Measurements from ENCODE around the gene CHAMP1.
"Not testable (repeated sequence)": the region's sequence is repeated elsewhere in the genome, so short reads cannot be mapped to it uniquely, and the experiment has no call there.

The CHAMP1 gene

GRCh38 chr13:114341003-114341777, 26.9 kb downstream of the CHAMP1 start:
- H3K4me3 ChIP-seq (ENCODE audit: low read length), result no peak overlapping the region
- no peak for DNase-seq (ENCODE audit: low read depth)
- TF ChIP-seq CTCF (conservative IDR thresholded peaks at IDR 0.05; ENCODE audit: low read depth, low read length), result no peak

GRCh38 chr13:114347256-114347655, 33.0 kb downstream of the CHAMP1 start:
- H3K4me3 ChIP-seq (ENCODE audit: low read length); DNase-seq (ENCODE audit: low read depth): not testable (repeated sequence)

- peak; percentile 39 for TF ChIP-seq CTCF (conservative IDR thresholded peaks at IDR 0.05; ENCODE audit: low read depth, low read length)
- H3K4me3 ChIP-seq (ENCODE audit: low read length); DNase-seq (ENCODE audit: low read depth): not testable (repeated sequence)
Observed at GRCh38 chr13:114352763-114353162, 38.5 kb downstream of the CHAMP1 start.

GRCh38 chr13:114353382-114353781, 39.1 kb downstream of the CHAMP1 start:
- DNase-seq (ENCODE audit: low read depth), result not testable (repeated sequence)

More at GRCh38 chr13:114353382-114353781, 39.1 kb downstream of the CHAMP1 start:
- H3K4me3 ChIP-seq (ENCODE audit: low read length), result not testable (repeated sequence)
